GM12872 (cell line): ENCODE results near the gene OR6J1.

Experiments
- TF ChIP-seq, protein P1 (sequence below): IDR thresholded peaks from 3 replicates; pipeline ENCODE4 v1.5.1; 2011; ENCODE audit warnings: low read depth, mild to moderate bottlenecking, low read length, moderate library complexity; ENCODE audit not compliant: insufficient read depth

OR6J1 gene

DNA sequence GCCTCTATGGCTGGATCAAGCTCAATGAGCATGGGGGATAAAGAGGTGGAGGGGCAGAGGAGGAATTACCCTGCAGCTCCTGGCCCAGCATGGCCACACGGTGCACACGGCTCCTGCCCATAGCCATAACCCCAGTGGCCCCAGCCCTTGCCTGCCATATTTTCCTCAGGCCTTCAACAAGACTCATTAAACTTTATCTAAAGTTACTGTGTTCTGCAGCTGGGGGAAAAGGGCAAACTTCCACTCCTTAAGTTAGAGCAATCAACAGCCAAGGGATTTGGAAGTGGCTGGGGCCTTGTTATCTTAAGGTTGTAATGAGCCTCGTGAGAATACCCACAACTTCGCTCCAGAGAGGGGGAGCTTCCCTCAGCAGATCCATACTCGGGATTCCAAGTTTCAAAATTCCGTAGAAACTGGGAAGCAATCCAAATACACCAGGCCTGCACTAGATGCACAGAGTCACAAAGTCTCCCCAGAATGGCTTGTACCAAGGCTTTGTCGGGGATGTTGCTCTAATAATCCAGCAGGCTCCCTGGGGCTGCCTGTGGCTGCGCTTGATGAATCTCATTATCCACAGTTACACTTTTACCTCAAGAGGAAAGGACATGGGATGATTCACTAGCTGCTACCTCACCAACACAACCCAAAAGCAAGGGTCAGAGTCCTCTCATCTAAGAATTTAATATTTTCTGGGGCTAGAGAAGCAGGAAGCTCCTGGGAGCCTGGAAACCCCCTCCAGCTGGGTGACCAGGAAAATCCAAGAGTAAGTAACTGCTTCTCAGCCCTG, 13.0 kb upstream of the OR6J1 start:
- TF ChIP-seq, protein P1, sequence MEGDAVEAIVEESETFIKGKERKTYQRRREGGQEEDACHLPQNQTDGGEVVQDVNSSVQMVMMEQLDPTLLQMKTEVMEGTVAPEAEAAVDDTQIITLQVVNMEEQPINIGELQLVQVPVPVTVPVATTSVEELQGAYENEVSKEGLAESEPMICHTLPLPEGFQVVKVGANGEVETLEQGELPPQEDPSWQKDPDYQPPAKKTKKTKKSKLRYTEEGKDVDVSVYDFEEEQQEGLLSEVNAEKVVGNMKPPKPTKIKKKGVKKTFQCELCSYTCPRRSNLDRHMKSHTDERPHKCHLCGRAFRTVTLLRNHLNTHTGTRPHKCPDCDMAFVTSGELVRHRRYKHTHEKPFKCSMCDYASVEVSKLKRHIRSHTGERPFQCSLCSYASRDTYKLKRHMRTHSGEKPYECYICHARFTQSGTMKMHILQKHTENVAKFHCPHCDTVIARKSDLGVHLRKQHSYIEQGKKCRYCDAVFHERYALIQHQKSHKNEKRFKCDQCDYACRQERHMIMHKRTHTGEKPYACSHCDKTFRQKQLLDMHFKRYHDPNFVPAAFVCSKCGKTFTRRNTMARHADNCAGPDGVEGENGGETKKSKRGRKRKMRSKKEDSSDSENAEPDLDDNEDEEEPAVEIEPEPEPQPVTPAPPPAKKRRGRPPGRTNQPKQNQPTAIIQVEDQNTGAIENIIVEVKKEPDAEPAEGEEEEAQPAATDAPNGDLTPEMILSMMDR, result no peak

DNA sequence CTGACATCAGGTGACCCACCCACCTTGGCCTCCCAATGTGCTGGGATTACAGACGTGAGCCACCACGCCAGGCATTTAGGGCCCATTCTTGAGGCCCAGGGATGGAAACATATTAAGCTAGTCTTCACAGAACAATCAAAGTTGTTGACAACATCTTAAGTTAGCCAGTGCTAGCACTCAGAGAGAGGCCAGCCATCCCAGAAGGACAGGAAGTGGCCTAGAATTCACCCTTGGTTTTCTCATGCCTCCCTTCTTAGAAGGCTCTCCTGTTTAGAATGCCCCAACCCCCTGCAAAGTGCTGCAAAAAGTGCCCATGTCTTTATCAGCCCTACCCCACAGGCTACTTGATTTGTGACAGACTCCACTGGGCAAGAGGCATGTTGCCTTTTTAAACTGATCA, 12.1 kb upstream of the OR6J1 start:
- TF ChIP-seq, protein P1, result no peak

DNA sequence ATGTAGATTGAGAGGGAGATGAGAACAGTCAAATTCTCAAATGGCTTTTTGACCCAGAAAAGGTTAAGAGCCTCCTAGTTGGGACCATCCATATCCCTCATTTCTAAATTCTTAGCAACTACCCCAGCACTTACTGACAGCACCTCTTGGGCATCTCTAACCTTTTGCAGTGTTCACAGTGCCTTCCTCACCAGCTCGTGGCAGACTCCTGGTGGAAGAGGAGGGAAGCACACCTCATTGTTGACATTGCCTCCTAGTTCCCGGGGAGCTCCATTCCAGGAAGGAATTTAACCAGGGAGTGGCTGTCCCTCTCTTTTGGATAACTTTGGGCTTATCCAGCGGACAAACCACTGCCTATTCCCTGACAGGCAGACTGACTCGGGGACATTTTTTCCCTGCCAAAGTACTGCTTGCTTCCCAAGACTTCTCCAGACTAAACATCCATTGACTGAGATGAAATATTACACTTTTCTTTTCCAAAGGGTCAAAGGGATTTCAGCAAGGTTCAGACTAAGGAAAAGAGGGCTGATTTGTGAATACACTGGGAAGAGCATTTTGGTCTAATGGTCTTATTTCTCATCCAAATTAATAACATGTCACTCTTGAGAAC, 9.0 kb upstream of the OR6J1 start:
- TF ChIP-seq, protein P1, result peak; percentile 93

DNA sequence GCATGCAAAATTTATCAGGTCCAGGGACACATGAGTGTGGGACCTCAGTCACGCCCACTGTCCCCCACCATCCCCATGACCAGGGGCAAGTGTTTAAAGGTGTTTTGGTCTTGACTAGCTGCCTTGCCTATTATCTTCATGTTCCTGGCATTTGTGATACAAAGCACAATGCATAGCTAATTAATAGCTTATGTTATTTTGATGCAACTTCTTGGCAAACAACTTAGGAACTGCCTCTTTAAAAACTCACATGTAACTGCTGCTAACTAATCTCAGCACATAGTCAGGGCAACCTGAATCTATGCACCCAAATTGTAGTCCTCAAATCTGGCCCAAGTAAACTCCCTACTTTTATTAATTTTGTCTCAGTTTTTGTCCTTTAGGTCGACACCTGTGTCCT, 7.4 kb upstream of the OR6J1 start:
- TF ChIP-seq, protein P1, result no peak

DNA sequence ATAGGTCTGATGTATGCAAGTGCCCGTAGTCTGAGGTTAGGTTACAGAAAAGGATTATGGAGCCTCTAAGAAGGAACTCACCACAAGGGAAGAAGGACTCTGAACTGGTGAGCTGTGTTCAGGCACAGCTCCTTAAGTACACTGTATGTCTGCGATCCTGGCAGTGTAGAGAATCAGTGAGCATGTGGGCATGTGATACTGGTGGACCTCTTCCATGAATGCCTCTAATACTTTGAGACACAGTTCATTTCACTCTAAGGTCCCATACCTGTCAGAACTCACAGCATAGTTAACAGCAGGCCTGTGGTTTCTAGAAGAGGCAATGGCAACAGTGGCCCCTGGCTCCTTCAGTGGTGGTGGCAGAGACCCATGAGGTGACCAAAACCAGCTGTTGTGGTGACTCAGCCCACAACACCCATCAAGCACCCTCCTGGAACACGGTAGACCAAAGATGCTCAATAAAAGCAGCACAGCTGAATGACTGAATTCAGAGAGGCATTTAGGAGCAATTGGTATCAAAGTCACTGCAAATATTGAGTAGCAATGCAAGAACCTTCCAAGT, 6.9 kb upstream of the OR6J1 start:
- TF ChIP-seq, protein P1, result no peak

DNA sequence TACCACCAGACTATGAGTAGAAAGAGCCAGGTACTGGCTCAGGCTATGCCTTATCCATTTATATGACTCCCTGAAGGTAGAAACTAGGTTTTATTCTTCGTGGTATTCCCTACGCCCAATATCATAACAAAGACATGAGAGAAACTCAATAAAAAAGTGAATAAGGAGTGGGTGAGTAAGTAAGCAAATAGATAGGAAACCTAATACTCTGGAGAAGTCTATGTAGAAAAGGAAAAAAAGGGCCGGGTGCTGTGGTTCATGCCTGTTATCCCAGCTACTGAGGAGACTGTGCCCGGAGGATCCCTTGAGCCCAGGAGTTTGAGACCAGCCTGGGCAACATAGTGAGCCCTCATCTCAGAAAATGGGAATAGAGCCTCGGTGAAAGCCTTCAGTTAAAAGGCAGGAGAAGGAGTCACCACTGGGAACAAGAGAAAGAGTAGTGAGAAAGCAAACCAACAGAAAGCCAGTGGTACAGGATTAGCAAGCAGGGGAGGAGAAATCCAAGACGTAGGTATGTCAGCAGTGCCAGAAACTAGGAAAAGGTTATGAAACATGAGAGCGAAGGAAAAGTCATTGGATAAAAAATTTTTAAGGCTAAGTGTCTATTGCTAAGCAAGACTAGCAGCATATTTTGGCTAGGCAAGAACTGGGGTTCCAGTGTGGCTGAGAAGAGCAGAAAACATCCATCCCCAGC, 6.0 kb upstream of the OR6J1 start:
- TF ChIP-seq, protein P1, result no peak

DNA sequence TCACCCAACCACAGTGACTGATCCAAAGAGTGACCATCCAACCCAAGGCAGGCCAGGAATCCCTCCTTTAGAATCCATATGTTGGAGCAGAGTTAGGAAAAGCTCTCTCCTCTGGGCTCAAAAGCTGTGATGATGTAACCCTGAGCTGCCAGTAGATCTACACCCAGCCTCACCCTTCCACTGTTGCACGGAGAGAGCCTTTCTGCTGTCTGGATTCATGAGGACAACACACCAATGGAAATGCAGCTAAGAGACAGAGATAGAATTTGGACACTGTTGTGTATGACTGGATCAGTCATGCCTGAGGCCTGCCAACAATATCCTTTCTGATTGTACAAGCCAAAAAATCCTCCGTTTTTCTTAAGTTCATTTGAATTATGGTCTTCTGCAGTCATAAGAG, 4.4 kb upstream of the OR6J1 start:
- TF ChIP-seq, protein P1, result no peak
